Esophagus squamous epithelium (tissue), 5 donors: Measurements from ENCODE around the gene KIR3DL1. TPM values are rescaled to one million over a fixed set of nuclear protein-coding genes. Genes with fewer than 3 reads are reported as not detected.
"Not testable (repeated sequence)": the region's sequence is repeated elsewhere in the genome, so short reads cannot be mapped to it uniquely, and the experiment has no call there.

Experiments used
- DNase-seq: peaks from one replicate; lab custom pipeline; 2025; lab: John Stamatoyannopoulos, UW
- H3K27ac ChIP-seq, 4 donors: fragments of 200-600 bp; sonication (generic); one replicate each; pipeline ENCODE4 v1.5.1; 2016 to 2019; ENCODE audit warnings: mild to moderate bottlenecking in 1 of 4
- H3K27me3 ChIP-seq, 4 donors: fragments of 200-600 bp; sonication (generic); 1 replicate in 3 of 4; 2 replicates in 1 of 4; pipeline versions ENCODE4 v1.5.1 to v1.6.0; 2017 to 2021; ENCODE audit warnings: antibody characterized with exemption in 1 of 4
- H3K36me3 ChIP-seq, 3 donors: fragments of 200-600 bp; sonication (generic); one replicate each; pipeline ENCODE4 v1.5.1; 2016 to 2019
- H3K4me1 ChIP-seq, 3 donors: fragments of 200-600 bp; sonication (generic); one replicate each; pipeline ENCODE4 v1.5.1; 2017 to 2019
- H3K4me3 ChIP-seq, 4 donors: fragments of 200-600 bp; sonication (generic); 1 replicate in 3 of 4; 2 replicates in 1 of 4; pipeline ENCODE4 v1.5.1; 2016 to 2019; ENCODE audit warnings: mild to moderate bottlenecking in 2 of 4, moderate library complexity in 1 of 4
- H3K9me3 ChIP-seq, 3 donors: fragments of 200-600 bp; sonication (generic); one replicate each; pipeline ENCODE4 v1.5.1; 2016 to 2019
- whole genome bisulfite sequencing, 2 donors: methylation state at CpG; one replicate each; pipeline ENCODE4 v1.1.5; 2018; 5-methylcytosine and 5-hydroxymethylcytosine counted together
- intact Hi-C: fragments of 100-400 bp; cut with DNase I; formaldehyde crosslinking; loops from one replicate; pipeline ENCODE4 v1.15.0; 2022
- total RNA-seq, 4 donors: library from RNA; depleted of rRNA; stranded (reverse); fragments of >200 nt; gene quantifications; one replicate each; pipeline ENCODE4 v1.1.0, GENCODE V29; 2016
- donor health status: DM: yes; HTN: yes; CAD: no.

KIR3DL1 gene
- total RNA-seq: not detected

- whole genome bisulfite sequencing, 2 donors: 87 to 89% methylated on average over 5 to 14 of the region's 17 CpGs
- H3K27ac ChIP-seq, H3K4me3 ChIP-seq, H3K4me1 ChIP-seq, H3K9me3 ChIP-seq, intact Hi-C loops, H3K36me3 ChIP-seq, DNase-seq, H3K27me3 ChIP-seq: not testable (repeated sequence)
Observed at GRCh38 chr19:54816251-54816650, at the start of gene KIR3DL1. KIR3DL1 (plus strand) TSS chr19:54816468.

GRCh38 chr19:54769646-54770045, 46.6 kb upstream of the KIR3DL1 start, which contains the start of gene KIR2DL1:
KIR2DL1 (plus strand) TSS chr19:54769793; CDS start chr19:54769851, 58 bp downstream.
- WGBS, 2 donors: 94 to 95% methylated on average over 4 to 8 of the region's 15 CpGs
- H3K27me3 ChIP-seq, DNase-seq, intact Hi-C loops, H3K27ac ChIP-seq, H3K4me1 ChIP-seq, H3K36me3 ChIP-seq, H3K9me3 ChIP-seq, H3K4me3 ChIP-seq: not testable (repeated sequence)

GRCh38 chr19:54770511-54770910, 45.8 kb upstream of the KIR3DL1 start:
- DNase-seq, H3K4me1 ChIP-seq, H3K27ac ChIP-seq, H3K4me3 ChIP-seq, H3K27me3 ChIP-seq, H3K36me3 ChIP-seq, H3K9me3 ChIP-seq, intact Hi-C loops: not testable (repeated sequence)
- WGBS, 2 donors: 86 to 87% methylated on average over 3 to 4 of the region's 4 CpGs

- H3K4me3 ChIP-seq, H3K27ac ChIP-seq, intact Hi-C loops, H3K4me1 ChIP-seq, DNase-seq, H3K9me3 ChIP-seq, H3K36me3 ChIP-seq, H3K27me3 ChIP-seq: not testable (repeated sequence)
- 74 to 82% methylated on average over 10 to 13 of the region's 15 CpGs for WGBS, 2 donors
Observed at GRCh38 chr19:54771018-54771960, 45.0 kb upstream of the KIR3DL1 start.

- WGBS, 2 donors: 41 to 53% methylated on average over 2 of the region's 2 CpGs
- H3K27me3 ChIP-seq, H3K36me3 ChIP-seq, DNase-seq, H3K9me3 ChIP-seq, intact Hi-C loops, H3K27ac ChIP-seq, H3K4me3 ChIP-seq, H3K4me1 ChIP-seq: not testable (repeated sequence)
Observed at GRCh38 chr19:54772666-54773065, 43.6 kb upstream of the KIR3DL1 start.

GRCh38 chr19:54775095-54775815, 41.0 kb upstream of the KIR3DL1 start:
- DNase-seq, H3K27ac ChIP-seq, H3K9me3 ChIP-seq, H3K36me3 ChIP-seq, intact Hi-C loops, H3K4me1 ChIP-seq, H3K4me3 ChIP-seq, H3K27me3 ChIP-seq: not testable (repeated sequence)
- 69 to 72% methylated on average over 6 to 11 of the region's 12 CpGs for WGBS, 2 donors

GRCh38 chr19:54775830-54776229, 40.4 kb upstream of the KIR3DL1 start:
- intact Hi-C loops, H3K27me3 ChIP-seq, DNase-seq, H3K36me3 ChIP-seq, H3K27ac ChIP-seq, H3K9me3 ChIP-seq, H3K4me1 ChIP-seq, H3K4me3 ChIP-seq: not testable (repeated sequence)
- 63 to 71% methylated on average over 8 of the region's 8 CpGs for WGBS, 2 donors

- H3K9me3 ChIP-seq, H3K27me3 ChIP-seq, H3K27ac ChIP-seq, H3K36me3 ChIP-seq, DNase-seq, H3K4me1 ChIP-seq, intact Hi-C loops, H3K4me3 ChIP-seq: not testable (repeated sequence)
- WGBS, 2 donors: 59 to 68% methylated on average over 4 of the region's 4 CpGs
Observed at GRCh38 chr19:54777851-54778250, 38.4 kb upstream of the KIR3DL1 start.

GRCh38 chr19:54778896-54779295, 37.4 kb upstream of the KIR3DL1 start:
- intact Hi-C loops, H3K27me3 ChIP-seq, DNase-seq, H3K4me1 ChIP-seq, H3K9me3 ChIP-seq, H3K27ac ChIP-seq, H3K36me3 ChIP-seq, H3K4me3 ChIP-seq: not testable (repeated sequence)
- 57 to 63% methylated on average over 7 of the region's 7 CpGs for WGBS, 2 donors

- H3K4me1 ChIP-seq, H3K9me3 ChIP-seq, DNase-seq, H3K36me3 ChIP-seq, H3K27me3 ChIP-seq, intact Hi-C loops, H3K4me3 ChIP-seq, H3K27ac ChIP-seq: not testable (repeated sequence)
- WGBS, 2 donors: 72 to 80% methylated on average over 1 to 4 of the region's 4 CpGs
Observed at GRCh38 chr19:54782916-54783315, 33.4 kb upstream of the KIR3DL1 start.

- DNase-seq, H3K27ac ChIP-seq, H3K36me3 ChIP-seq, H3K4me3 ChIP-seq, intact Hi-C loops, H3K4me1 ChIP-seq, H3K9me3 ChIP-seq, H3K27me3 ChIP-seq: not testable (repeated sequence)
- 80 to 84% methylated on average over 10 to 12 of the region's 24 CpGs for WGBS, 2 donors
Observed at GRCh38 chr19:54786091-54786723, 30.1 kb upstream of the KIR3DL1 start.

GRCh38 chr19:54788154-54788553, 28.1 kb upstream of the KIR3DL1 start:
- 62 to 67% methylated on average over 6 of the region's 6 CpGs for WGBS, 2 donors
- H3K36me3 ChIP-seq, H3K9me3 ChIP-seq, DNase-seq, H3K4me1 ChIP-seq, H3K27me3 ChIP-seq, H3K27ac ChIP-seq, intact Hi-C loops, H3K4me3 ChIP-seq: not testable (repeated sequence)
